ENCODE data around the gene MRPS9.

DNA sequence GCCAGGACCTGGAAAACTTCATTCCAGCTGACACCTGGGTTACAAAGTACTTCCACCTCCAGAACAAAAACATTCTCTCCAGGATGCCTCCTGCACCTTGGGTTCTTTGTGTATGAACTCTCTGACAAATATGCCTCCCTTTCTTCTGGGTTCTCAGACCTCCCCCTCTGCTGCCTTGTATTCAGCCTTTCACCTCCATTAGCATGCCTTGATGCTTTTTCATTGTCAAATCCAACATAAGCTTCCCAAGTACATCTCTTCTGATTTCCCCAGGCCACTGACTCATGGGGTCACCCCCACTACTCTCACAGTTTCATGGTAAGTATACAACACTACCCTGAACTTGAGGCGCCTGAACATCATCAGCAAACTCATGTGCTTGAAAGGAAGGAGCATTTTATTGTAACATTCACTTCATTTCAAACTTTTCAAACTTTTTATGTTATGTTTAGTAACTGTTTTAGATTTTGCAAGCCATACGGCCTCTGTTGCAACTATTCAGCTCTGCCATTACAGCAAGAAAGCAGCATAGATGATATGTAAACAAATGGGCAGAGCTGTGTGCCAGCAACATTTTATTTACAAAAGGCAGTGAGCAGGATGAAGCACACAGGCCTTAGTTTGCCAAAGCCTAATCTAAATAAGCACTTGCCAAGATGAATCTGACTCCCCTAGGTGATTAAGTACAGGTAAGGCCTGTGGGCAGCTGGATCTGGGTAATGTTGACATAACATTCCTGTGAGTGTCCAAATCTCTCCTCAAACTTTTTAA is 32.5 kb upstream of the MRPS9 start:
- TF ChIP-seq, protein P1, sequence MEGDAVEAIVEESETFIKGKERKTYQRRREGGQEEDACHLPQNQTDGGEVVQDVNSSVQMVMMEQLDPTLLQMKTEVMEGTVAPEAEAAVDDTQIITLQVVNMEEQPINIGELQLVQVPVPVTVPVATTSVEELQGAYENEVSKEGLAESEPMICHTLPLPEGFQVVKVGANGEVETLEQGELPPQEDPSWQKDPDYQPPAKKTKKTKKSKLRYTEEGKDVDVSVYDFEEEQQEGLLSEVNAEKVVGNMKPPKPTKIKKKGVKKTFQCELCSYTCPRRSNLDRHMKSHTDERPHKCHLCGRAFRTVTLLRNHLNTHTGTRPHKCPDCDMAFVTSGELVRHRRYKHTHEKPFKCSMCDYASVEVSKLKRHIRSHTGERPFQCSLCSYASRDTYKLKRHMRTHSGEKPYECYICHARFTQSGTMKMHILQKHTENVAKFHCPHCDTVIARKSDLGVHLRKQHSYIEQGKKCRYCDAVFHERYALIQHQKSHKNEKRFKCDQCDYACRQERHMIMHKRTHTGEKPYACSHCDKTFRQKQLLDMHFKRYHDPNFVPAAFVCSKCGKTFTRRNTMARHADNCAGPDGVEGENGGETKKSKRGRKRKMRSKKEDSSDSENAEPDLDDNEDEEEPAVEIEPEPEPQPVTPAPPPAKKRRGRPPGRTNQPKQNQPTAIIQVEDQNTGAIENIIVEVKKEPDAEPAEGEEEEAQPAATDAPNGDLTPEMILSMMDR (IDR thresholded peaks at IDR 0.05; ENCODE audit: low read depth, low read length, poor library complexity, severe bottlenecking), result no peak
- TF ChIP-seq EZH2phosphoT487 (IDR thresholded peaks at IDR 0.05; ENCODE audit: borderline replicate concordance, low read length), result no peak
